HepG2 (cell line): Measurements from ENCODE around the gene MLLT10. TPM values are rescaled to one million over a fixed set of nuclear protein-coding genes. Genes with fewer than 3 reads are reported as not detected.

Experiments
- ARHGAP35 ChIP-seq: sonication (generic); formaldehyde crosslinking; IDR thresholded peaks from 2 replicates; pipeline ENCODE4 v1.9.0; 2022; ENCODE audit warnings: mild to moderate bottlenecking, inconsistent platforms, moderate library complexity, missing genetic modification reagents, borderline replicate concordance
- CEBPB ChIP-seq: IDR thresholded peaks from 2 replicates; pipeline ENCODE4 v1.6.1; 2011; ENCODE audit warnings: low read depth, low read length, improper control_type of control experiment, borderline replicate concordance
- CHD4 ChIP-seq: fragments of 200-600 bp; sonication (generic); IDR thresholded peaks from 2 replicates; pipeline ENCODE4 v1.7.0; 2017; ENCODE audit warnings: mild to moderate bottlenecking, low read length, borderline replicate concordance
- CREM ChIP-seq, 2 experiments: sonication (generic) in 1 of 2; formaldehyde crosslinking in 1 of 2; IDR thresholded peaks; 2 replicates each; pipeline versions ENCODE4 v1.4.0 to v1.6.1; 2016 to 2020; ENCODE audit warnings: antibody characterized with exemption in 1 of 2, mild to moderate bottlenecking in 1 of 2, missing genetic modification reagents in 1 of 2
- CSRNP2 ChIP-seq: sonication (generic); formaldehyde crosslinking; conservative IDR thresholded peaks from 2 replicates; pipeline ENCODE4 v1.8.0; 2022; ENCODE audit warnings: low read depth, missing genetic modification reagents
- FOXM1 ChIP-seq: sonication (generic); formaldehyde crosslinking; IDR thresholded peaks from 2 replicates; pipeline ENCODE4 v1.5.0; 2020; ENCODE audit warnings: missing genetic modification reagents
- FOXP4 ChIP-seq: sonication (generic); formaldehyde crosslinking; IDR thresholded peaks from 2 replicates; pipeline ENCODE4 v1.4.0; 2020; ENCODE audit warnings: missing genetic modification reagents
- KDM4B ChIP-seq: sonication (generic); formaldehyde crosslinking; IDR thresholded peaks from 2 replicates; pipeline ENCODE4 v1.4.0; 2020; ENCODE audit warnings: missing genetic modification reagents
- NR2F6 ChIP-seq, 2 experiments: IDR thresholded peaks; 2 replicates each; pipeline ENCODE4 v1.6.1; 2016; ENCODE audit warnings: antibody characterized with exemption in 1 of 2, mild to moderate bottlenecking in 1 of 2
- PRDM15 ChIP-seq: sonication (generic); formaldehyde crosslinking; IDR thresholded peaks from 2 replicates; pipeline ENCODE4 v1.4.0; 2020; ENCODE audit warnings: missing genetic modification reagents
- SAFB2 ChIP-seq: sonication (generic); formaldehyde crosslinking; IDR thresholded peaks from 2 replicates; pipeline ENCODE4 v1.5.1; 2020; ENCODE audit warnings: missing genetic modification reagents, low read depth, mild to moderate bottlenecking, borderline replicate concordance
- SIN3A ChIP-seq: IDR thresholded peaks from 2 replicates; pipeline ENCODE4 v1.6.1; 2011; ENCODE audit warnings: low read depth, mild to moderate bottlenecking, control low read depth, low read length, borderline replicate concordance
- SMAD3 ChIP-seq: sonication (generic); formaldehyde crosslinking; IDR thresholded peaks from 2 replicates; pipeline ENCODE4 v1.4.0; 2020; ENCODE audit warnings: missing genetic modification reagents
- STAG1 ChIP-seq: sonication (generic); formaldehyde crosslinking; IDR thresholded peaks from 2 replicates; pipeline ENCODE4 v1.4.0; 2020; ENCODE audit warnings: missing genetic modification reagents
- TARDBP ChIP-seq: sonication (generic); formaldehyde crosslinking; IDR thresholded peaks from 2 replicates; pipeline ENCODE4 v1.8.0; 2022; ENCODE audit warnings: mild to moderate bottlenecking, missing genetic modification reagents
- TEAD3 ChIP-seq: optimal IDR thresholded peaks from 2 replicates; pipeline ENCODE3; 2016; ENCODE audit warnings: borderline replicate concordance
- ZNF260 ChIP-seq: sonication (generic); formaldehyde crosslinking; IDR thresholded peaks from 2 replicates; pipeline ENCODE4 v1.4.0; 2020; ENCODE audit warnings: missing genetic modification reagents, low read depth, mild to moderate bottlenecking, borderline replicate concordance
- ZNF644 ChIP-seq: IDR thresholded peaks from 2 replicates; pipeline ENCODE4 v1.6.1; 2016; ENCODE audit warnings: low read depth
- polyA plus RNA-seq, 8 experiments: library from polyadenylated mRNA; depleted of rRNA in 3 of 8; stranded (reverse) in 7 of 8; unstranded in 1 of 8; fragments of >200 nt; fragmentation: Illumina TruSeq in 4 of 8; extraction: Trizol in 4 of 8; gene quantifications; 2 replicates each; pipeline versions ENCODE4 v1.2.1 to v1.2.3, GENCODE V29; 2011 to 2016; ENCODE audit warnings: low read depth in 4 of 8, missing spikeins in 1 of 8, mixed read lengths in 1 of 8; ENCODE audit not compliant: insufficient read depth in 1 of 8
- total RNA-seq, 5 experiments: library from RNA; depleted of rRNA; stranded (reverse); fragments of >200 nt; fragmentation: Illumina TruSeq; extraction: Trizol; gene quantifications; 2 replicates each; pipeline ENCODE4 v1.2.3, GENCODE V29; 2016; ENCODE audit warnings: low read depth in 1 of 5
- TF ChIP-seq, protein P1 (sequence below): sonication (generic); formaldehyde crosslinking; IDR thresholded peaks from 2 replicates; pipeline ENCODE4 v1.8.1; 2023; ENCODE audit warnings: mild to moderate bottlenecking, missing genetic modification reagents, borderline replicate concordance
- TF ChIP-seq, protein P2 (sequence below): sonication (generic); formaldehyde crosslinking; IDR thresholded peaks from 2 replicates; pipeline ENCODE4 v1.8.1; 2023; ENCODE audit warnings: mild to moderate bottlenecking, inconsistent platforms, moderate library complexity, missing genetic modification reagents, borderline replicate concordance

MLLT10 gene
- total and polyA plus RNA-seq, 2 of the 13 experiments (the other 11 are each of a cell fraction or from before 2014, with no cell fraction given) = 51.3 to 84.1 TPM

GRCh38 chr10:21570761-21571521 is 36.9 kb downstream of the MLLT10 start (continued):
- no peak for TF ChIP-seq PRDM15 (CRISPR knock-in tag)
- no peak for TF ChIP-seq KDM4B (CRISPR knock-in tag)
- TF ChIP-seq CREM (IDR thresholded peaks at IDR 0.05) = peak; percentile 48
- no peak for TF ChIP-seq CREM (CRISPR knock-in tag; IDR thresholded peaks at IDR 0.05)
- peak; percentile 54; the same call in 1 of the 2 replicates for TF ChIP-seq CHD4
- TF ChIP-seq, protein P1, sequence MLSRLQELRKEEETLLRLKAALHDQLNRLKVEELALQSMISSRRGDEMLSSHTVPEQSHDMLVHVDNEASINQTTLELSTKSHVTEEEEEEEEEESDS (CRISPR knock-in tag) = no peak
- TF ChIP-seq STAG1 = no peak
- no peak for TF ChIP-seq TARDBP
- no peak for TF ChIP-seq TEAD3 (CRISPR knock-in tag)
- TF ChIP-seq CEBPB = no peak
- no peak; the same call in 1 of the 2 replicates for TF ChIP-seq NR2F6 (IDR thresholded peaks at IDR 0.05)
- peak; percentile 45; the same call in 1 of the 2 replicates for TF ChIP-seq NR2F6 (CRISPR knock-in tag; IDR thresholded peaks at IDR 0.05)
- TF ChIP-seq ARHGAP35 = no peak
- no peak for TF ChIP-seq FOXM1 (CRISPR knock-in tag)
- 0 out of 2 replicates have a peak, but pooled peaks have one; percentile 34 for TF ChIP-seq SMAD3 (CRISPR knock-in tag)
- no peak for TF ChIP-seq ZNF260 (CRISPR knock-in tag)
- peak; percentile 78 for TF ChIP-seq FOXP4 (CRISPR knock-in tag)
- TF ChIP-seq SAFB2 (CRISPR knock-in tag) = no peak
- TF ChIP-seq, protein P2, sequence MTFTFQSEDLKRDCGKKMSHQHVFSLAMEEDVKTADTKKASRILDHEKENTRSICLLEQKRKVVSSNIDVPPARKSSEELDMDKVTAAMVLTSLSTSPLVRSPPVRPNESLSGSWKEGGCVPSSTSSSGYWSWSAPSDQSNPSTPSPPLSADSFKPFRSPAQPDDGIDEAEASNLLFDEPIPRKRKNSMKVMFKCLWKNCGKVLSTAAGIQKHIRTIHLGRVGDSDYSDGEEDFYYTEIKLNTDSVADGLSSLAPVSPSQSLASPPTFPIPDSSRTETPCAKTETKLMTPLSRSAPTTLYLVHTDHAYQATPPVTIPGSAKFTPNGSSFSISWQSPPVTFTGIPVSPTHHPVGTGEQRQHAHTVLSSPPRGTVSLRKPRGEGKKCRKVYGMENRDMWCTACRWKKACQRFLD (CRISPR knock-in tag) = no peak
- TF ChIP-seq ZNF644 (CRISPR knock-in tag) = peak; percentile 88
- no peak for TF ChIP-seq CSRNP2
- no peak for TF ChIP-seq SIN3A
